ENCODE results near the gene ERH. TPM values are rescaled to one million over a fixed set of nuclear protein-coding genes. Genes with fewer than 3 reads are reported as not detected.

Gene ERH
- total RNA-seq, 1 experiment from 2014 or later, result 352 TPM

GRCh38 chr14:69372146-69372545, 26.0 kb downstream of the ERH start:
- H3K9me3 ChIP-seq (ENCODE audit: control insufficient read depth in 1 of 2, insufficient read depth in 1 of 2, low read depth in 1 of 2, low read length in 2 of 2), result no peaks in the 10 kb centered on the region; a peak in 1 of 4 replicates
- no TSS peak for BruUV-seq (replicated peaks)
- H2AFZ ChIP-seq (ENCODE audit: low read depth, low read length, poor library complexity, severe bottlenecking), result no peak overlapping the region
- intact Hi-C loops (cut with micrococcal nuclease), result no loop called here
- ATAC-seq, result no peak
- no peaks in the 10 kb centered on the region for H4K20me1 ChIP-seq (ENCODE audit: insufficient read depth)
- no peaks in the 10 kb centered on the region for H3K27me3 ChIP-seq (ENCODE audit: insufficient read depth, low read length)
- no peak for DNase-seq (ENCODE audit: low read depth, low spot score)
- RAD21 ChIA-PET (ENCODE audit: low non-redundant PET in 1 of 2, low total read pairs in 2 of 2, uncharacterized antibody in 2 of 2, unreplicated experiment in 2 of 2), result no interaction called here
- TF ChIP-seq ELF1 (IDR thresholded peaks at IDR 0.05; ENCODE audit: borderline replicate concordance, low read depth) (no peak), REST (IDR thresholded peaks at IDR 0.05; ENCODE audit: low read depth) (no peak), RAD21 (IDR thresholded peaks at IDR 0.05; ENCODE audit: low read depth) (no peak), ZBTB33 (IDR thresholded peaks at IDR 0.05; ENCODE audit: extremely low read depth, insufficient replicate concordance, low read length) (no peak), SRF (IDR thresholded peaks at IDR 0.05; ENCODE audit: low read depth) (no peak), TCF7L2 (IDR thresholded peaks at IDR 0.05; ENCODE audit: borderline replicate concordance, extremely low read depth, insufficient read depth, insufficient read length) (no peak), CBX3 (IDR thresholded peaks at IDR 0.05; ENCODE audit: low read depth) (no peak), POLR2AphosphoS5 (IDR thresholded peaks at IDR 0.05; ENCODE audit: low read depth, low read length) (no peak), SIN3A (IDR thresholded peaks at IDR 0.05; ENCODE audit: low read depth) (no peak), CEBPB (IDR thresholded peaks at IDR 0.05; ENCODE audit: low read depth) (no peak)
- no peak overlapping the region for H3K27ac ChIP-seq (ENCODE audit: low read depth, low read length)
- no peaks in the 10 kb centered on the region for H3K4me1 ChIP-seq (ENCODE audit: control insufficient read depth in 1 of 2, insufficient read depth in 2 of 2, low read length in 2 of 2)
- no peaks in the 10 kb centered on the region for H3K9me2 ChIP-seq (ENCODE audit: insufficient read depth)
- H3K4me3 ChIP-seq (replicated peaks in 1 of 2; ENCODE audit: low read depth in 1 of 2, low read length in 2 of 2), result no peak overlapping the region
- POLR2A ChIA-PET, result no interaction called here
- H3K79me2 ChIP-seq (ENCODE audit: insufficient read depth, low read length), result no peaks in the 10 kb centered on the region
- peaks cover 2 to 19% of the 10 kb centered on the region in 2 experiments; a peak in 2 of 4 replicates for H3K36me3 ChIP-seq (ENCODE audit: control insufficient read depth in 1 of 2, insufficient read depth in 2 of 2, low read length in 2 of 2)
- H3K9ac ChIP-seq (ENCODE audit: low read length), result no peak overlapping the region
- CTCF ChIA-PET, result no interaction called here
- H3K4me2 ChIP-seq (ENCODE audit: low read length), result no peak overlapping the region

Data from HCT116 (cell line).